Liver (tissue), 9 donors: ENCODE results near the gene LAMB4. TPM values are rescaled to one million over a fixed set of nuclear protein-coding genes. Genes with fewer than 3 reads are reported as not detected.

ENCODE experiments used
- DNase-seq: peaks from one replicate; pipeline ENCODE4 v3.0.0-alpha.2; 2017; ENCODE audit warnings: low spot score
- H3K27ac ChIP-seq, 2 donors: one replicate each; pipeline ENCODE4 v1.7.0; 2013; ENCODE audit warnings: inconsistent platforms in 2 of 2, low read length in 2 of 2, control low read depth in 1 of 2, low read depth in 1 of 2, mild to moderate bottlenecking in 1 of 2
- H3K27me3 ChIP-seq, 4 donors: one replicate each; pipeline versions ENCODE4 v1.6.1 to v1.7.0; 2013; ENCODE audit warnings: low read length in 3 of 4, inconsistent platforms in 1 of 4, mild to moderate bottlenecking in 1 of 4, moderate library complexity in 1 of 4; ENCODE audit not compliant: control insufficient read depth in 4 of 4, insufficient read depth in 4 of 4
- H3K36me3 ChIP-seq, 4 donors: one replicate each; pipeline versions ENCODE4 v1.6.1 to v1.7.0; 2013; ENCODE audit warnings: low read length in 3 of 4, mild to moderate bottlenecking in 3 of 4, low read depth in 1 of 4, moderate library complexity in 1 of 4; ENCODE audit not compliant: control insufficient read depth in 4 of 4, insufficient read depth in 3 of 4
- H3K4me1 ChIP-seq, 4 donors: one replicate each; pipeline versions ENCODE4 v1.6.1 to v1.7.0; 2013; ENCODE audit warnings: low read length in 3 of 4, mild to moderate bottlenecking in 3 of 4, moderate library complexity in 1 of 4; ENCODE audit not compliant: control insufficient read depth in 4 of 4, insufficient read depth in 4 of 4
- H3K4me3 ChIP-seq, 3 donors: one replicate each; pipeline versions ENCODE4 v1.6.1 to v1.7.0; 2013; ENCODE audit warnings: low read length in 3 of 3, control low read depth in 1 of 3, low read depth in 1 of 3, mild to moderate bottlenecking in 1 of 3
- H3K9ac ChIP-seq, 2 donors: one replicate each; pipeline ENCODE4 v1.7.0; 2013; ENCODE audit warnings: low read length in 2 of 2, mild to moderate bottlenecking in 2 of 2, moderate library complexity in 2 of 2, control low read depth in 1 of 2, low read depth in 1 of 2
- H3K9me3 ChIP-seq, 4 donors: one replicate each; pipeline versions ENCODE4 v1.6.1 to v1.7.0; 2013; ENCODE audit warnings: low read length in 3 of 4; ENCODE audit not compliant: control insufficient read depth in 4 of 4
- ATF3 ChIP-seq: IDR thresholded peaks from 2 replicates; pipeline ENCODE4 v1.6.1; 2016; ENCODE audit warnings: antibody characterized with exemption
- CTCF ChIP-seq: fragments of 150-350 bp; IDR thresholded peaks from 2 replicates; pipeline ENCODE4 v1.5.1; 2017; ENCODE audit warnings: improper control_type of control experiment, low read depth, low read length; ENCODE audit not compliant: missing input control
- EGR1 ChIP-seq, 2 donors: IDR thresholded peaks; 2 replicates each; pipeline ENCODE4 v1.6.1; 2016 to 2018; ENCODE audit warnings: antibody characterized with exemption in 2 of 2, low read depth in 2 of 2
- FOXA1 ChIP-seq: IDR thresholded peaks from 2 replicates; pipeline ENCODE4 v1.6.1; 2016; ENCODE audit warnings: antibody characterized with exemption
- FOXA2 ChIP-seq: IDR thresholded peaks from 2 replicates; pipeline ENCODE4 v1.6.1; 2016; ENCODE audit warnings: antibody characterized with exemption
- GABPA ChIP-seq, 2 donors: IDR thresholded peaks in 1 of 2; conservative IDR thresholded peaks in 1 of 2; 2 replicates each; pipeline ENCODE4 v1.6.1; 2016; ENCODE audit warnings: antibody characterized with exemption in 2 of 2, mild to moderate bottlenecking in 1 of 2, moderate library complexity in 1 of 2
- HNF4A ChIP-seq, 2 donors: conservative IDR thresholded peaks; 2 replicates each; pipeline ENCODE4 v1.6.1; 2016; ENCODE audit warnings: antibody characterized with exemption in 2 of 2, mild to moderate bottlenecking in 2 of 2
- HNF4G ChIP-seq: IDR thresholded peaks from 2 replicates; pipeline ENCODE4 v1.6.1; 2016; ENCODE audit warnings: antibody characterized with exemption
- JUND ChIP-seq, 2 donors: IDR thresholded peaks; 2 replicates each; pipeline ENCODE4 v1.6.1; 2016; ENCODE audit warnings: antibody characterized with exemption in 2 of 2
- MAX ChIP-seq: IDR thresholded peaks from 2 replicates; pipeline ENCODE4 v1.6.1; 2016; ENCODE audit warnings: antibody characterized with exemption
- NR2F2 ChIP-seq: IDR thresholded peaks from 2 replicates; pipeline ENCODE4 v1.6.1; 2016; ENCODE audit warnings: antibody characterized with exemption
- RAD21 ChIP-seq, 2 donors: IDR thresholded peaks; 2 replicates each; pipeline ENCODE4 v1.6.1; 2016; ENCODE audit warnings: antibody characterized with exemption in 2 of 2, mild to moderate bottlenecking in 2 of 2
- REST ChIP-seq: IDR thresholded peaks from 2 replicates; pipeline ENCODE4 v1.6.1; 2016; ENCODE audit warnings: antibody characterized with exemption, mild to moderate bottlenecking
- RXRA ChIP-seq, 2 donors: IDR thresholded peaks; 2 replicates each; pipeline ENCODE4 v1.6.1; 2017 to 2018; ENCODE audit warnings: antibody characterized with exemption in 2 of 2, mild to moderate bottlenecking in 1 of 2
- SP1 ChIP-seq: IDR thresholded peaks from 2 replicates; pipeline ENCODE4 v1.6.1; 2018; ENCODE audit warnings: antibody characterized with exemption, mild to moderate bottlenecking
- TAF1 ChIP-seq: conservative IDR thresholded peaks from 2 replicates; pipeline ENCODE4 v1.6.1; 2016; ENCODE audit warnings: antibody characterized with exemption, mild to moderate bottlenecking
- YY1 ChIP-seq: IDR thresholded peaks from 2 replicates; pipeline ENCODE4 v1.6.1; 2016; ENCODE audit warnings: antibody characterized with exemption, mild to moderate bottlenecking
- ZBTB33 ChIP-seq: IDR thresholded peaks from 2 replicates; pipeline ENCODE4 v1.6.1; 2016; ENCODE audit warnings: antibody characterized with exemption
- WGBS: extraction: QIAGEN DNeasy Blood & Tissue Kit; methylation state at CpG from one replicate; pipeline ENCODE4 v1.1.7; 2013; 5-methylcytosine and 5-hydroxymethylcytosine counted together
- polyA plus RNA-seq, 2 donors: library from polyadenylated mRNA; stranded (reverse) in 1 of 2; unstranded in 1 of 2; fragments of 200-250 nt in 1 of 2; fragments of >200 nt in 1 of 2; fragmentation: Nextera tagmentation in 1 of 2; extraction: Ambion mirVana in 1 of 2; gene quantifications; one replicate each; pipeline versions ENCODE4 v1.2.1 to v1.2.3, GENCODE V29; 2013 to 2015
- total RNA-seq, 2 donors: library from RNA; depleted of rRNA; stranded (reverse); fragments of >200 nt; gene quantifications; one replicate each; pipeline ENCODE4 v1.2.3, GENCODE V29; 2014
- donor health status: healthy.
- donor health status: healthy.
- donor health status: healthy.
- donor health status: healthy.
- donor health status: healthy.

Gene LAMB4
- total and polyA plus RNA-seq, 4 donors, result under 0.01 to 0.03 TPM; not detected in 2

- H3K27me3 ChIP-seq, result no peaks in the 10 kb centered on the region
- no peak overlapping the region for H3K27ac ChIP-seq
- WGBS, result 46% methylated on average over 3 of the region's 3 CpGs
- H3K36me3 ChIP-seq, result no peaks in the 10 kb centered on the region
- H3K9ac ChIP-seq, result no peak overlapping the region
- H3K4me1 ChIP-seq, result peaks cover 0 to 4% (median 3%) of the 10 kb centered on the region in 4 donors
- DNase-seq, result no peak
- H3K9me3 ChIP-seq, result no peaks in the 10 kb centered on the region
- H3K4me3 ChIP-seq, result no peak overlapping the region
- TF ChIP-seq FOXA1, result no peak
- no peak for TF ChIP-seq MAX
- no peak for TF ChIP-seq ATF3
Observed at GRCh38 chr7:108144931-108145330, 14.8 kb upstream of the LAMB4 start.

- WGBS, result 92% methylated on average over 6 of the region's 6 CpGs
- no peaks in the 10 kb centered on the region for H3K36me3 ChIP-seq
- H3K27ac ChIP-seq, result no peak overlapping the region
- H3K27me3 ChIP-seq, result no peaks in the 10 kb centered on the region
- no peaks in the 10 kb centered on the region for H3K9me3 ChIP-seq
- no peak overlapping the region for H3K4me3 ChIP-seq
- no peak overlapping the region for H3K9ac ChIP-seq
- TF ChIP-seq MAX (no peak), REST (no peak), CTCF (no peak), HNF4A (conservative IDR thresholded peaks at IDR 0.05) (no peak), FOXA2 (no peak), ZBTB33 (no peak), TAF1 (no peak), RAD21 (IDR thresholded peaks at IDR 0.05) (no peak), FOXA1 (no peak), NR2F2 (no peak), ATF3 (no peak), EGR1 (IDR thresholded peaks at IDR 0.05; ENCODE audit: low read depth in 2 of 2) (no peak), YY1 (no peak), RXRA (IDR thresholded peaks at IDR 0.05) (no peak), GABPA (IDR thresholded peaks at IDR 0.05 in 1 of 2, conservative IDR thresholded peaks at IDR 0.05 in 1 of 2) (no peak), HNF4G (no peak), JUND (IDR thresholded peaks at IDR 0.05) (no peak), SP1 (no peak)
- H3K4me1 ChIP-seq, result peaks cover 0 to 4% (median 3%) of the 10 kb centered on the region in 4 donors
- DNase-seq, result no peak
Observed at GRCh38 chr7:108143658-108144420, 13.7 kb upstream of the LAMB4 start.
